ENCODE data around the gene LRG1.
"Not testable (repeated sequence)": the region's sequence is repeated elsewhere in the genome, so short reads cannot be mapped to it uniquely, and the experiment has no call there.

The LRG1 gene

DNA sequence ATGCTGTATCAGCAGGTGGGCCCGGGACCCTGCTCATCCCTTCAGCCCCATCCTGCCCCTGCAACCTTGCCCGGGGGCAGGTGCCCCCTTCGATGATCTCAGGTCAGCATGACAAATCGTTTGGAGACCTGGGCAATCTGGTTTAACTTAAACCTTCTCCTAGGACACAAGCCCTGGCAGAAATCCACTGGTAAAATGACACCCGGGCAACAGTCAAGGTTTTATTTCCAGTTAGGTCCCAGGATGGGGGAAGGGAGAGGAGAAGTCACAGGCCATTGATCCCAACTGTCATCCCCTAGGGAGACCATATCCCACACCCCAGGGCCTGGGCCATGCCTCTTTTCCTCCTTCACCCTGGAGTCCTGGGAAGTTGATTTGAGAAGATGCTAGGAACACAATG is 3.0 kb downstream of the LRG1 start:
- no peak for DNase-seq (ENCODE audit: low spot score)
- TF ChIP-seq, protein P1, sequence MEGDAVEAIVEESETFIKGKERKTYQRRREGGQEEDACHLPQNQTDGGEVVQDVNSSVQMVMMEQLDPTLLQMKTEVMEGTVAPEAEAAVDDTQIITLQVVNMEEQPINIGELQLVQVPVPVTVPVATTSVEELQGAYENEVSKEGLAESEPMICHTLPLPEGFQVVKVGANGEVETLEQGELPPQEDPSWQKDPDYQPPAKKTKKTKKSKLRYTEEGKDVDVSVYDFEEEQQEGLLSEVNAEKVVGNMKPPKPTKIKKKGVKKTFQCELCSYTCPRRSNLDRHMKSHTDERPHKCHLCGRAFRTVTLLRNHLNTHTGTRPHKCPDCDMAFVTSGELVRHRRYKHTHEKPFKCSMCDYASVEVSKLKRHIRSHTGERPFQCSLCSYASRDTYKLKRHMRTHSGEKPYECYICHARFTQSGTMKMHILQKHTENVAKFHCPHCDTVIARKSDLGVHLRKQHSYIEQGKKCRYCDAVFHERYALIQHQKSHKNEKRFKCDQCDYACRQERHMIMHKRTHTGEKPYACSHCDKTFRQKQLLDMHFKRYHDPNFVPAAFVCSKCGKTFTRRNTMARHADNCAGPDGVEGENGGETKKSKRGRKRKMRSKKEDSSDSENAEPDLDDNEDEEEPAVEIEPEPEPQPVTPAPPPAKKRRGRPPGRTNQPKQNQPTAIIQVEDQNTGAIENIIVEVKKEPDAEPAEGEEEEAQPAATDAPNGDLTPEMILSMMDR (IDR thresholded peaks at IDR 0.05; ENCODE audit: extremely low read depth, missing control alignments) = no peak

DNA sequence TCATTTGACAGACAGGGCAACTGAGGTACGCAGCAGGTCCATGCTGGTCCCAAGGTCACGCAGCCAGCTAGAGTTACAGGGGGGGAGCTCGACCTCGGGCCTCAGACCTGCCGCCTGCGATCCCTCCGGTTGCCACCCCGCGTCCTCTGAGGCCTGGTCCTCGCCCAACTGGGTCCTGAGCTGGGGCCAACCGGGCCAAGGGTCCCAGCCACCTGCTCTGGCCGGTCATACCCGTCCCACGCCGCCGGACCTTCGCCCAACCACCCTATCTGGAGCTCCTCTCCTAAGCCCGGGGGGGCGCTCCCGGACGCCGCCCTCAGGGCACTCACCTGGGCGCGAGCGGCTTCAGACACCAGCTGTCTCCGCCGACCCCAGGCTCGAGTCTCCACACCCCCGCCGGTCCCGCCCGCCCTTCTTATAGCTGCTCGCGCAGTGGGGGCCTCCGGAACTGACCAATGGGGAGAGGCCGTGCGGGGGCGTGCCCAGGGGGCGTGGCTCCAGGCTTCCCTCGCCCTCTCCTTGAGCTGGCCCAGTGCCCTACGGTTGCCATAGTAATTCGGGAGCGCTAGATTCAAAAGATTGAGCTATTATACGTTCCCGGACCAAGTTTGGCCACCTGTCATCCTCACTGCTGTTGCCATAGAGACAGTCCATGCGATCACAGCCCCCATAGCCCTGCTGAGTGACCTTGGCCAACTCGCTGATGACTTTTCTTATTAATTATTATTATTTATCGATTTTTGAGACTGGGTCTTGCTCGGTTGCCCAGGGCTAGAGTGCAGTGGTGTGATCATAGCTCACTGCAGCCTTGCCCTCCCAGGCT is 4.8 kb downstream of the LRG1 start, which contains the start of gene PLIN5:
TSS of gene PLIN5 (minus strand) at position 389 of the 823 bp plus-strand sequence. CDS start 1,150 bp downstream, outside the sequence.
- DNase-seq (ENCODE audit: low spot score) = peak; percentile 72
- TF ChIP-seq, protein P1 (IDR thresholded peaks at IDR 0.05; ENCODE audit: extremely low read depth, missing control alignments) = no peak

DNA sequence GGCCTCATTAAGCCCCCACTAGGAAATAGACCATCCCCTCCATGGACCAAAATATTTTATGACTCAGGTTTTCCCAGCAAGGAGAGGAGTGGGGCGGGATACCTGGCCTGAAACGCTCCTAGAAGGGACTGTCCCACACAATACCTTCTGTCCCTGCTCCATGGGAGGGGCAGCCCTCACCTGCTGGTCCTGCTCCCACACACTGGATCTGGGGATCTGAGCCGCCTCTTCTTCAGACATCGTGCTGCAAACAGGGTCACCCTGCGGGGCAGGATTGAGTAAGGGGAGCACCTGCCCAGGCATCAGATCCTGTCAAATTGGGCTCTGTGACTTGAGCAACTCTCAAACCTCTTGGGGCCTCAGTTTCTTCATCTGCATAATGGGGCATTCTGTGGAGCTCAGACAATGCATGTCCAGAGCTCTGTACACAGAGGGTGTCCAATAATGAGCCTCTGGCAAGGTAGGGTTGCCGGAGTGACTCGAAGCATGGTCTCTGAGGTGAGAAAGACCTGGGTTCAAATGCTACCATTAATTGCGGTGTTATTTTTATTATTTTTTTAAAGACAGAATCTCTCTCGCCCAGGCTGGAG is 5.9 kb downstream of the LRG1 start:
- TF ChIP-seq, protein P1 (IDR thresholded peaks at IDR 0.05; ENCODE audit: extremely low read depth, missing control alignments) = no peak
- no peak for DNase-seq (ENCODE audit: low spot score)

DNA sequence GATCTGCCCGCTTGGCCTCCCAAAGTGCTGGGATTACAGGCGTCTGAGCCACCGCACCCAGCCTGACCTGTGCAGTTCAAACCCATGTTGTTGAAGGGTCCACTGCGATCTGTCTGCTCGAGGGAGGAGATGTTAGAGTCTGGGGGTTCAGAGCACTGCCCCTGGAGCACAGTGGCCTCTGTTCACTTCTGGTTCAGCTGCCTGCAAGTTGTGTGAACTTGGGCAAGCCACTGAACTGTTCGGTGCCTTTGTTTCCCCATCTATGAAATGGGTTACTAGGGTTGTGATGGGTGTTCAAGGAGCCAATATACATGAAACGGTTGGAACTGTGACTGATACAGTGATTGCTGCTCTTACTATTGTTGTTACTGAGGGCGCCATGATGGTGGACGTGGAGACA is 6.5 kb downstream of the LRG1 start:
- TF ChIP-seq, protein P1 (IDR thresholded peaks at IDR 0.05; ENCODE audit: extremely low read depth, missing control alignments) = no peak
- no peak for DNase-seq (ENCODE audit: low spot score)

DNA sequence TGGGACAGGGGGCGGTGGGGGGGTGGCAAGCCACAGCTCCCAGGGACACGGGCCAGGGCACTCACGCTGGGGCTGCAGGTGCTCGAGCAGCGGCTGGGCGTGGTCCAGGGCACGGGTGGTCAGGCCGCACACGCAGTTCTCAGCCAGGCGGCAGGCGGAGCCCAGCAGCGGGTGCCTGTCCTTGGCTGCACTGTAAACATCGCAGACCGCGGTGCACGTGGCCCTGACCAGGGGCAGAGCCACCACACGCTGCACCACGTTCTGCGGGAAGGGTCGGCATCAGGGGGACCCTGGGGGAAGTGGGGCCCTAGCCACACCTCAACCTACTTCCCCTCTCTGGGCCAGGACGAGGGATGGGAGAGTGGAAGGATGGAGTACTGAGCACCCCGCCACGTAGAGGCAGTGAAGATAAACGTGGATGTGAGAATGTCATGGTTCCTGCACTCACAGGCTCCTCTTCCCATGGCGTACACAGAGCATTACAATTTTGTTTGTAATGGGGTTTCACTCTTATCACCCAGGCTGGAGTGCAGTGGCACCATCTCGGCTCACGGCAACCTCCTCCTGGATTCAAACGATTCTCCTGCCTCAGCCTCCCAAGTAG is 8.2 kb downstream of the LRG1 start:
- DNase-seq (ENCODE audit: low spot score) = no peak
- TF ChIP-seq, protein P1 (IDR thresholded peaks at IDR 0.05; ENCODE audit: extremely low read depth, missing control alignments) = no peak

DNA sequence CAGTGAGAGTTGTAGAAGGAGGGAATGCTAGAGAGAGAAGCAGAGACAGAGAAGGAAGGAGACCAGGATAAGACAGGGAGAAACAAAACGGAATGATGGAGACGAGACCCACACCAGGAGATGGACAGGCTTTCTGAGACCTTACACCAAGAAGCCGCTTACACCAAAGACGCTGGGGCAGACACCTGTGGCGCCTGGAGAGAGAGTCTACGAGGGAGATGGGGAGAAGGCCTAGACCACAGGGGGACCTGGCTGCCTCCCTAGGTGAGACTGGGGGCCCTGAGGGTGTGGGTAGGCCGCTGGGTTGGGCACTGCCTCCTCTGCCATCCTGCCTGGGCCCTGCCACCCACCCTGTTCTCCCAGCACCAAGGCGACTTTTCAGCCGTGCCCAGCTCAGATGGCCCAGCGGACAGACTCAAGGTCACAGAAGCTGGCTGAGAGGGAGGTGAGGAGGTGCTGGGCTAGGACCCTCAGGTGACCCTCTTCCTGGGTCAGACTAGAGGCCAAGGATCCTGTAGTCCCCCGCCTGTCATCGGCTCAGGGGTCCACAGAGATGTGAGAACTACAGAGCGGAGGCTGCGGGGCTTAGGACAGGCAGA is 9.8 kb downstream of the LRG1 start:
- TF ChIP-seq, protein P1 (IDR thresholded peaks at IDR 0.05; ENCODE audit: extremely low read depth, missing control alignments) = no peak
- no peak for DNase-seq (ENCODE audit: low spot score)

DNA sequence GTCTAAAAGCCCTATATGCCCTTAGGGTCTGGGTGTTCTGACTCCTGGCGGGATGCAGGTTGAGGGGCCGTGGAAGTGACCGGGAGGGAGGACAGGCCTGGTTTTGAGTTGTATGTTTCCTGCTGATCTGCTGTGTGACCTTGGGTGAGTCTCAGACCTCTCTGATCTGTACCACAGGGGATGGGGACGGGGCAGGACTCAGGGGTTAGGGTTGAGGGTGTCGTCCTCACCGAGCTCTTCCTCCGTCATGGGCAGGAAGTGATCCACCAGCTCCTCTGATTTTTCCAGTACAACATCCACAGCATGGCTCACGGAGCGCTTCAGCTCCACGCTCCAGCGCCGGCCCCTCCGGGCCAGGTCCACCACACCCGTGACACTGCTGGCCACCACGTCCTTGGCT is 11.0 kb downstream of the LRG1 start:
- TF ChIP-seq, protein P1 (IDR thresholded peaks at IDR 0.05; ENCODE audit: extremely low read depth, missing control alignments) = no peak
- no peak for DNase-seq (ENCODE audit: low spot score)

DNA sequence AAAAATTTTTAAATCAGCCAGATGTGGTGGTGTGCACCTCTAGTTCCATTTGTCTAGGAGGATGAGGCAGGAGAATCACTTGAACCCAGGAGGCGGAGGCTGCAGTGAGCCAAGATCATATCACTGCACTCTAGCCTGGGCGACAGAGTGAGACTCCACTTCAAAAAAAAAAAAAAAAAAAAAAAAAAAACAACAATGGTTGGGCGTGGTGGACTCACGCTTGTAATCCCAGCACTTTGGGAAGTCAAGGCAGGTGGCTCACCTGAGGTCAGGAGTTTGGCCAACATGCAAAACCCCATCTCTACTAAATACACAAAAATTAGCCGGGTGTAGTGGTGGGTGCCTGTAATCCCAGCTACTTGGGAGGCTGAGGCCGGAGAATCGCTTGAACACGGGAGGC is 12.5 kb downstream of the LRG1 start:
- not testable (repeated sequence) for DNase-seq (ENCODE audit: low spot score)

All from GM20000 (cell line).